Stomach (tissue), 4 donors: ENCODE results near the gene LFNG.
"Not testable (repeated sequence)": the region's sequence is repeated elsewhere in the genome, so short reads cannot be mapped to it uniquely, and the experiment has no call there.

Source experiments
- POLR2A ChIP-seq, 4 donors: fragments of 450-650 bp; IDR thresholded peaks; one replicate each; pipeline ENCODE4 v1.6.1; 2016; ENCODE audit warnings: antibody characterized with exemption in 4 of 4, control low read depth in 2 of 4, mild to moderate bottlenecking in 1 of 4, moderate library complexity in 1 of 4
- TF ChIP-seq, protein P1 (sequence below), 7 experiments: fragments of 450-650 bp in 4 of 7; fragments of 200-600 bp in 3 of 7; sonication (generic) in 3 of 7; IDR thresholded peaks; one replicate each; pipeline ENCODE4 v1.5.1; 2016 to 2019; ENCODE audit warnings: antibody characterized with exemption in 7 of 7, control low read depth in 2 of 7, mild to moderate bottlenecking in 1 of 7

- TF ChIP-seq, protein P1, sequence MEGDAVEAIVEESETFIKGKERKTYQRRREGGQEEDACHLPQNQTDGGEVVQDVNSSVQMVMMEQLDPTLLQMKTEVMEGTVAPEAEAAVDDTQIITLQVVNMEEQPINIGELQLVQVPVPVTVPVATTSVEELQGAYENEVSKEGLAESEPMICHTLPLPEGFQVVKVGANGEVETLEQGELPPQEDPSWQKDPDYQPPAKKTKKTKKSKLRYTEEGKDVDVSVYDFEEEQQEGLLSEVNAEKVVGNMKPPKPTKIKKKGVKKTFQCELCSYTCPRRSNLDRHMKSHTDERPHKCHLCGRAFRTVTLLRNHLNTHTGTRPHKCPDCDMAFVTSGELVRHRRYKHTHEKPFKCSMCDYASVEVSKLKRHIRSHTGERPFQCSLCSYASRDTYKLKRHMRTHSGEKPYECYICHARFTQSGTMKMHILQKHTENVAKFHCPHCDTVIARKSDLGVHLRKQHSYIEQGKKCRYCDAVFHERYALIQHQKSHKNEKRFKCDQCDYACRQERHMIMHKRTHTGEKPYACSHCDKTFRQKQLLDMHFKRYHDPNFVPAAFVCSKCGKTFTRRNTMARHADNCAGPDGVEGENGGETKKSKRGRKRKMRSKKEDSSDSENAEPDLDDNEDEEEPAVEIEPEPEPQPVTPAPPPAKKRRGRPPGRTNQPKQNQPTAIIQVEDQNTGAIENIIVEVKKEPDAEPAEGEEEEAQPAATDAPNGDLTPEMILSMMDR (IDR thresholded peaks at IDR 0.05): not testable (repeated sequence)
- not testable (repeated sequence) for TF ChIP-seq POLR2A (IDR thresholded peaks at IDR 0.05)
These were observed 16.5 kb downstream of the LFNG start for GRCh38 chr7:2535872-2536627.
